ENCODE results near the gene GGA2.
"Not testable (repeated sequence)": the region's sequence is repeated elsewhere in the genome, so short reads cannot be mapped to it uniquely, and the experiment has no call there.

The GGA2 gene, protein sequence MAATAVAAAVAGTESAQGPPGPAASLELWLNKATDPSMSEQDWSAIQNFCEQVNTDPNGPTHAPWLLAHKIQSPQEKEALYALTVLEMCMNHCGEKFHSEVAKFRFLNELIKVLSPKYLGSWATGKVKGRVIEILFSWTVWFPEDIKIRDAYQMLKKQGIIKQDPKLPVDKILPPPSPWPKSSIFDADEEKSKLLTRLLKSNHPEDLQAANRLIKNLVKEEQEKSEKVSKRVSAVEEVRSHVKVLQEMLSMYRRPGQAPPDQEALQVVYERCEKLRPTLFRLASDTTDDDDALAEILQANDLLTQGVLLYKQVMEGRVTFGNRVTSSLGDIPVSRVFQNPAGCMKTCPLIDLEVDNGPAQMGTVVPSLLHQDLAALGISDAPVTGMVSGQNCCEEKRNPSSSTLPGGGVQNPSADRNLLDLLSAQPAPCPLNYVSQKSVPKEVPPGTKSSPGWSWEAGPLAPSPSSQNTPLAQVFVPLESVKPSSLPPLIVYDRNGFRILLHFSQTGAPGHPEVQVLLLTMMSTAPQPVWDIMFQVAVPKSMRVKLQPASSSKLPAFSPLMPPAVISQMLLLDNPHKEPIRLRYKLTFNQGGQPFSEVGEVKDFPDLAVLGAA

DNA sequence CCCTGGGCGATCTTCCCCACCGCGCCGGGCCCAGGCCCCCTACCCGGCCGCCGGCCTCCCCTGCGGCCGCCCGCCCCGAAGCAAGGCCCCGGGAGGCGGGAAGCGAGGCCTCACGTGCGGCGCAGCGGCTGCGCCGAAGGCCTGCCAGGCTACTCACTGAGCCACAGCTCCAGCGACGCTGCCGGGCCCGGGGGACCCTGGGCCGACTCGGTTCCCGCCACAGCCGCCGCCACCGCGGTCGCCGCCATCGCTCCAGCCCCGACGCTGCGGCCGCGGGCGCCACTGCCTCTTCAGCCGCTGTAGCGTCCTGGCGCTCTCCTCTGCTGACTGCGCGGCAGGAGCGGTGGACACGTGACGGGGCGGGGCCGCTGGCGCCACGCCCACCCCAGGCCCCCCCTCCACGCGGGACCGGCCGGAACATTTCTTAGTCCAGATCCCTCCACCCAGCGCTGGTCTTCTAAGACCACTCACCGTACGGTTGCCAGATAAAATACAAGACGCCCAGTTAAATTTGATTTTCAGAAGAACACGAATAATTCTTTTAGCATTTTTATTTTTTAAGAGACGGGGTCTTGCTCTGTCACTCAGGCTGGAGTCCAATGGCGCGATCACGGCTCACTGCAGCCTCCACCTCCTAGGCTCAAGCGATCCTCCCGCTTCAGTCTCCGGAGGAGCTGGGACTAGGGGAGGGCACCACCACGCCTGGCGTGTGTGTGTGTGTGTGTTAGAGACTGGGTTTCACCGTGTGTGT is at the start of gene GGA2:
GGA2 (minus strand) TSS at position 331 of the 751 bp plus-strand sequence; CDS start at position 248, 83 bp downstream.
- peak; percentile 80 for DNase-seq

DNA sequence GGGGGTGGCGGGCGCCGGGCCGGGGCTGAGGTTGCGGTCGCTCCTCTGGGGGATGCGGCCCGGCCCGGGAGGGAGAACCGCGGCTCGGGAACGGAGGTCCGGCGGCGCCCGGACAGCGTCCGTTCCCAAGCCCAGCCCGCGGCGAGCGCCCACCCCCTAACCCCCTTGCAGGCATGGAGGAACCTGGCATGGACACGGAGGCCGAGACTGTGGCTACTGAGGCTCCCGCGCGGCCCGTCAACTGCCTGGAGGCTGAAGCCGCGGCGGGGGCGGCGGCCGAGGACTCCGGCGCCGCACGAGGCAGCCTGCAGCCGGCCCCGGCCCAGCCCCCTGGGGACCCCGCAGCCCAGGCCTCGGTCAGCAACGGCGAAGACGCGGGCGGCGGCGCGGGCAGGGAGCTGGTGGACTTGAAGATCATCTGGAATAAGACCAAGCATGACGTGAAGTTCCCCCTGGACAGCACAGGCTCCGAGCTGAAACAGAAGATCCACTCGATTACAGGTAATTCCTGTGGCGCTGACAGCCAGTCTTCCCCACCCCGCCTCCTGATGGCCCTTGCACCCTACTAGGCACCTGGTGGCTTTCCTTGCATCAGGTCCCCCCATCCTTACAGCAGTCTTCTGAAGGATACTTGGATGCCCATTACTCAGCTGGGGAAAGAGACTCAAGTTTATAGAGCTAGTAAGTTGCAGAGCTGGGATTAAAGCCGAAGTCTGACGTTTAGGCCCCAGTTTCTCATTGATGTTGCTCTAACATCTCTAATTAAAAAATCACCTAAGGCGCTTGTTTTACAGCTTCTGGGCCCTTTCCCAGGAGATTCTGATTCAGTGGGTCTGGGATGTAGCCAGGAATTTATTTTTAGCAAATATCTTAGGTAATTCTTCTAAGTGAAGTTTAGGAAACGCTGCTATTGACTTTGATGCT is 47.7 kb upstream of the GGA2 start:
- DNase-seq = peak; percentile 22

DNA sequence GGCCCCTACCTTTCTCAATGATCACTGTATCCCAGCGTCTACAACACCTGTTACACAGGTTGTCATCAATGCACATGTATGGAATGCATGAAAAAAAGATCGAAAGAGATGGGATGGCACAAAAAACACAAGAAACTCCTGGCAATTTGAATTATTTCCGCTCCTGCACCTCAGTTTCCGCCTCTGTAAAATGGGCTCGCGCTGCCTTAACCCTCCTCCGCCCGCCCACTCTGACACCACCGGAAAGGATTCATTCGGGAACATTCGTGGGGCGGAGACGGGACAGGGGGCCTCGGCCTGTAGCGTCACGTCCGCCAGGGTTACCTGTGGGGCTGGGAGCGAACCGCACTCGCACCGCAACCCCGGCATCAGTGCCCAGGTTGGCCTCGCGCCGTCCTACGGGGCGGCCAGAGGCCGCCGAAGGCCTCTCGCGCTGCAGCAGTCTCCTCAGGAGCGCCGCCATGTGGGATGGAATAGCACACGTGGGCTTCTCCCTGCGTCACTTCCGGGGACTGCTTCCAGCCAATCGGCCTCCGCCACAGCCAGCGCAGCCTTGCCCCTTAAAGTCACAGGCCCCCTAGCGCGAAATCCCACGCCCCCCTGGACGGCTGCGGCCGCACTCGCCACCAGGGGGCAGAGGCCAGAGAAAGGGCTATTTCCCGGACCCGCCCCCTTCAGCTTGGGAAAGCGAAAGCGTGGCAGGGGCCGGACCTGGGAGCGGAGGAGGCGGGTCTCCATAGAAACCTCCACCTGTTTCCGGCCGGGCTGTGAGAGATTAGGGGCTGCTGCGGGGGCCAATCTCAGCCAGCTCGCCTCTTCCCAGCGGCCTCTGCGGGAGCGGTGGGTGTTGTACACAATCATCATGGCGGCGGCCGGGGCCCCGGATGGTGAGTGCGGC is 46.8 kb upstream of the GGA2 start, which contains the start of the genes EARS2 and UBFD1:
EARS2 (minus strand) TSS at position 470 of the 898 bp plus-strand sequence; CDS start at position 463, 7 bp downstream.
UBFD1 (plus strand) TSS at position 847 of the 898 bp plus-strand sequence; CDS start at position 863, 16 bp downstream.
- peak; percentile 98 for DNase-seq

DNA sequence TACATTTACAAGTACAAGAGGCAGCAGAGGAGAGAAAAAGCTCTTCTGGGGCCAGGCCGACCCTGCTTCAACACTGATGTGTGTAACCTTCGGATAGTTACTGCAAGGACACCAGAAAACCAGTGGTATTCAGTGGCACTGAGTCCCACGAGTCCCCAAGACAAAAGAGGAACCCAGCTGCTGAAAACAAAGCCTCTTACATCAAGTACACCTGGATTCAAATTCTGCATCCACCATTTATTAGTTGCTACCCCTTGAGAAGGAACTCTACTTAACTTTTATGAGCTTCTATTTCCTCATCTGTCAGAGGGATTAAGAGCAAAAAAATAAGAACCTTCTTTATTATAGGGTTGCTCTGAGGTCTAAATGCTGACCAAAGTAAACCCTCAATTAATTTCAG is 44.2 kb upstream of the GGA2 start:
- no peak for DNase-seq

DNA sequence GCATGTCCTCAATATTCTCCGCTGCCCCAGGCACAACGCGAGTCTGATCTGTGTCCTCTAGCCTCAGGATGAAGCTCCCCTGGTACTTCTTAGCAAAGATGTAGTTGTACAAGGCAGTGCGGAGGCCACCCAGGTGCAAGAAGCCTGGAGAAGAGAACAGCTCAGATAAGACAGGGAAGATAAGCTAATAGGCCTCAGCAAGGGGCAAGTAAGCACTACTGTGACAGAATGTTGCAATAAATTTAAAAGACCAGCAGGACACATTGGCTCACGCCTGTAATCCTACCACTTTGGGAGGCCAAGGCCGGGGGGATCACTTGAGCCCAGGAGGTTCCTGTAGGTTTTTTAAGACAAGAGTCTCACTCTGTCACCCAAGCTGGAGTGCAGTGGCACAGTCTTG is 41.9 kb upstream of the GGA2 start:
- DNase-seq = no peak

DNA sequence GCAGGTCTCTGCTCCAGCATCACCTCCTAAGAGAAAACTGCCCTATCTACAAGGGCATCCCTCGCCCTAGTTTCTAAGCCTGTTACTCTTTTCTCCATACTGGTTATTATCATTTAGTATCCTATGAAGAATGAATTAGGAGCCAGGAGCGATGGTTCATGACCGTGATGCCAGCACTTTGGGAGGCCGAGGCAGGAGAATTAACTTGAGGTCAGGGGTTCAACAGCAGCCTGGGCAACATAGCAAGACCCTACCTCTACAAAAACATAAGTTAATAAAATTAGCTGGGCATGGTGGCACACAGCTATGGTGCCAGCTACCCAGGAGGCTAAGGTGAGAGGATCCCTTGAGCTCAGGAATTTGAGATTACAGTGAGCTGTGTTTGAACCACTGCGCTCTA is 39.6 kb upstream of the GGA2 start:
- no peak for DNase-seq

DNA sequence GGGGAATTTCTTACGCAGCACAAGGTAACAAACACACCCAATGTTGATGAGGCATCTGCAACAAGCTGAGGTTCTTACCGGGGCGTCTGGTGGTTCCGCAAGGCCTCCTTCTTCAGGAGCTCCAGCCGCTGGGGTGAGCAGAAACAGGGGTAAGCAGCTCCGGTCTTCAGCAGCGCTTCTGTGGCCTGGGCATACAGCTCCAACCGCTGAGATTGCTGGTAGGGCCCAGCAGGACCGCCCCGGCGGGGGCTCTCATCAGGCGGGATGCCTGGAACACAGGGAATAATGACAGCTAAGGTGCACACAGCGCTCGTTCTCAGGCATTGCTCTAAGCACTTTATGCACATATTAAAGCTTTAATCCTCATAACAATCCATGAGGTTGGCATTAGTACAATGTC is 34.1 kb upstream of the GGA2 start:
- no peak for DNase-seq

DNA sequence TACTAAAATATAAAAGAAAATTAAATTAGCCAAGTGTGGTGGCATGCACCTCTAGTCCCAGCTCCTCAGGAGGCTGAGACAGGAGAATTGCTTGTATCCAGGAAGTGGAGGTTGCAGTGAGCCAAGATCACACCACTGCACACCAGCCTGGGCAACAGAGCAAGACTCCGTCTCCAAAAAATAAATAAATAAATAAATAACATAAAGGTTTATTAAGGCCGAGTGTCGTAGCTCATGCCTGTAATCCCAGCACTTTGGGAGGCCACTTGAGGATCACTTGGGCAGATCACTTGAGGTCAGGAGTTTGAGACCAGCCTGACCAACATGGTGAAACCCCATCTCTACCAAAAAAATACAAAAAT is 30.5 kb upstream of the GGA2 start:
- not testable (repeated sequence) for DNase-seq

DNA sequence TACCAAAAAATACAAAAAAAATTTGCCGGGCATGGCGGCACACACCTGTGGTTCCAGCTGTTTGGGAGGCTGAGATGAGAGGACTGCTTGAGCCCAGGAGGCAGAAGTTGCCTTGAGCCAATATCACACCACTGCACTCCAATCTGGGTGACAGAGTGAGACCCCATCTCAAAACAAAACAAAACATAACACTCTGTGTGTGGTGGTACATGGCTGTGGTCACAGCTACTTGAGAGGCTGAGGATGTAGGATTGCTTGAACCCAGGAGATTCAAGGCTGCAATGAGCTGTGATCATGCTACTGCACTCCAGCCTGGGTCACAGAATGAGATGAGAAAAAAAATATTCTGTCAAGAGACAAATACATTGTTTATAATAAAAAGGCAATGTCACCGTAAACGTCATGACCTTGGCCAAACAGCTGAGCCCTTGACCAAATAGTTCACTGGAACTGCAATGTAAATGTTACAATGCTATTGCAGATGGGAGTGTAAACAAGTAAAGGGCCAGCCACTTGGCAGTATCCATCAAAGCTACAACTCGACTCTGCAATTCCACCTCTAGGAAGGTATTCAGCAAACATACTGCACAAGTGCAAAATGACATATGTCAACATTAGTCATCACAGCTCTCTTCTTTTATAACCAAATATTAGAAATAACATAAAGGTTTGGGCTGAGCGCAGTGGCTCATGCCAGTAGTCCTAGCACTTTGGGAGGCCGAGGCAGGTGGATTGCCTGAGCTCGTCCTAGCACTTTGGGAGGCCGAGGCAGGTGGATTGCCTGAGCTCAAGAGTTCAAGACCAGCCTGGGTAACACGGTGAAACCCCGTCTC is 29.9 kb upstream of the GGA2 start:
- DNase-seq = no peak

DNA sequence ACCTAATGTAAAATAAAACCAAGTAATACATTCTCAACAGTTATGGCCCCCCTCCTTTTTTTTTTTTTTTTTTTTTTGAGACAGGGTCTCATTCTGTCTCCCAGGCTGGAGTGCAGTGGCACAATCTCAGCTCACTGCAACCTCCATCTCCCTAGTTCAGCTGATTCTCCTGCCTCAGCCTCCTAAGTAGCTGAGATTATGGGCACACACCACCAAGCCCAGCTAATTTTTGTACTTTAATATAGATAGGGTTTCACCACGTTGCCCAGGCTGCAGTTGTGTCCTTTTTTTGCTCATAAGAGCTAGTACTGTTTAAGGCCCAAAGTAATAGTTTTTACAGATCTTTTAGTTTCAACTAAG is 28.6 kb upstream of the GGA2 start:
- no peak for DNase-seq

DNA sequence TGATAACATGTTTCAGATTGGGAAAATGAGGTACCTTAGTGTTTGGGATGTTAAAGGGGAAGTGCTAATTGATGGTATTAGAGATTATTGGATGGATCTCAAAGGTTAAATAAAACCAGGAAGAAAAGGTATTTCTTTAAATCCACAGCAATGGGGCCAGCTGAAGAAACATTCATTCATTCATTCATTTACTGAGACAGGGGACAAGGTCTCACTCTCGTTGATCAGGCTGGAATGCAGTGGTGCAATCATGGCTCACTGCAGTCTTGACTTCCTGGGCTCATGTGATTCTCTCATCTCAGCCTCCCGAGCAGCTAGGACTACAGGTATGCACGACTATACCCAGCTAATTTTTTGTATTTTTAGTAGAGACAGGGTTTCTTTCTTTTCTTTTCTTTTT is 27.1 kb upstream of the GGA2 start:
- no peak for DNase-seq

DNA sequence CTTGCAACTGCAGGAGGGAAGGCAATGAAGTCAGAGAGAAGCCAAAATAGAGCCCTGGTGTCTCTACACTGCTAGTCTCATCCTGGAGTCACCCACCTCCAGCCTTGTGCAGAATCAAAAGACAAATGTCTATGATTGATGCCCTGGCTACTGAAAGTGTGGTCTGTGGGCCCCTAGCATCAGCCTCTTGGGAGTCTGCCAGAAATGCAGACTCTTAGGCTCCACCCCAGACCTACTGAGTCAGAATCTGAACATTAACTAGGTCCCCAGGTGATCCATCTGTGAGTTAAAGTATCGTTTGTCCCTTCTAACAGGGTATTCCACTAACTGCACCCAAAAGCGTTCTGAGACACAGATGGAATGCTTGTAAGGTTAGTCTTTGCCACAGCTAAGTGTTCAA is 25.6 kb upstream of the GGA2 start:
- no peak for DNase-seq

DNA sequence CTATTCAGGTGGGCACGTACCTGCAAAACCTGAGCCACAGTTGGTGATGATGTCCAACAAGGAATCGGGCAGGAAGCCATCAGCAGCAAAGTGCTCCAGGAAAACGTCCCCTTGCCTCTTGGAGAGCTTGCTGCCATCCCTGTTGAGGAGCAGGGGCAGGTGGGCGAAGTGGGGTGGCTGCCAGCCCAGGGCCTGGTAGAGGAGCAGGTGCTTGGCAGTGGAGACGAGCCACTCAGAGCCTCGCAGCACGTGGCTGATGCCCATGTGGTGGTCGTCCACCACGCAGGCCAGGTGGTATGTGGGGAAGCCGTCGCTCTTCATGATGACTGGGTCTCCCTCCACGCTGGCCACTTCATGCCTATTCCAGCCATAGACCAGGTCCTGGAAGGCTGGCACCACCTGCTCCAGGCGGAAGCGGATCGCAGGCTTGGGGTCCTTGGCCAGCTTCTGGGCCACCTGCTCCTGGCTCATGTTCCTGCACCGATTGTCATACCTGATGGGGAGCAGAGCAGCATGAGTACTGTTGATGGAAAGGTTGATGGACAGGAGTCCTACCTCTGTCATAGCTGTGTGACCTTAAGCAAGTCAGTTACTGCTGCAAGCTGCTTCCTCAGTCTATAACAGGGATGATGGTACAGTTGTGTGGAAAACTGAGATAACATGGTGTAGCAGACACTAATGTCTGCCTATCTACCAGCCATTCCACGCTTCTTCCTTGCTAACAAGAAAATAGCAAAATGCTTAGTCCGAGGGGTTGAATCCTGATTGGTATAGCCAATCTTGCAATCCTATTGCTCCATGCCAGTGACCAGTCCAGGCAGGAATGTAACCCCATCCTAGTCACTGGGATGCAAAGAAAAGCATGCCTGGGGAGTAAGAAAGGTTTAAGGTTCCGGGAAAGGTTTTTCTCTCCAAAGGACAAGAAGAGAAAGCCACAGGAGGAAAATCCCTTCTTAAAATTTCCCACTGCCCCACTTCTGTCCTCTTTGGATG is 24.9 kb upstream of the GGA2 start:
- no peak for DNase-seq

DNA sequence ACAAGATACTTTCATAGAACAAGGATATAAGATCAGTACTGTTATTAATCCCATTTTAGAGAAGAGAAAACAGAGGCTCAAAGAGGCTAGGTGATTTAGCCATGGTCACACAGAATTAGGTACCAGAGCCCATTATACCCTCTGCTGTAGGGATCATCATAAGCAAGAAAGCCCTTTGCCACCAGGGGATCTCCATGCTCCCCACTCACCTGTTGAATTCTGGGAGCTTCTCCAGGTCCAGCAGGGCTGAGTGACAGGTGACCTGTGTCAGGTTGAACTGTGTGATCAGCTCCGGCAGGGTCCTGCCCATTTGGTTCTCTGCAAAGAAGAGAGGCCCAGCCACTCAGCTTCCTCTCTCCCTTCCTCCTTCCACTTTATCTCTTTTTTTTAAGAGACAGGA is 22.2 kb upstream of the GGA2 start:
- no peak for DNase-seq

DNA sequence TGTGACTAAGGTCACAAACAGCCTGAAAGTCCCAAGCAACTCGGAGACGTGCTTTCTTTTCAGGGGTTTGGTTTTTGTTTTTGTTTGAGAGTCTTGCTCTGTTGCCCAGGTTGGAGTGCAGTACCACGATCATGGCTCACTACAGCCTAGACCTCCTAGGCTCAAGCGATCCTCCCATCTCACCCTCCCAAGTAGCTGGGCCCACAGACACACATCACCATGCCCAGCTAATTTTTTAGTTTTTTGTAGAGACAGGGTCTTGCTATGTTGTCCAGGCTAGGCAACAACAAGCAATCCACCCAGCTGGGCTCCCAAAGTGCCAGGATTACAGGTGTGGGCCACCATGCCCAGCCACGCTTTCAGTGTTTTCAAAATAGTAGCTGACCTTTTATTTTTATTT is 19.8 kb upstream of the GGA2 start:
- no peak for DNase-seq

DNA sequence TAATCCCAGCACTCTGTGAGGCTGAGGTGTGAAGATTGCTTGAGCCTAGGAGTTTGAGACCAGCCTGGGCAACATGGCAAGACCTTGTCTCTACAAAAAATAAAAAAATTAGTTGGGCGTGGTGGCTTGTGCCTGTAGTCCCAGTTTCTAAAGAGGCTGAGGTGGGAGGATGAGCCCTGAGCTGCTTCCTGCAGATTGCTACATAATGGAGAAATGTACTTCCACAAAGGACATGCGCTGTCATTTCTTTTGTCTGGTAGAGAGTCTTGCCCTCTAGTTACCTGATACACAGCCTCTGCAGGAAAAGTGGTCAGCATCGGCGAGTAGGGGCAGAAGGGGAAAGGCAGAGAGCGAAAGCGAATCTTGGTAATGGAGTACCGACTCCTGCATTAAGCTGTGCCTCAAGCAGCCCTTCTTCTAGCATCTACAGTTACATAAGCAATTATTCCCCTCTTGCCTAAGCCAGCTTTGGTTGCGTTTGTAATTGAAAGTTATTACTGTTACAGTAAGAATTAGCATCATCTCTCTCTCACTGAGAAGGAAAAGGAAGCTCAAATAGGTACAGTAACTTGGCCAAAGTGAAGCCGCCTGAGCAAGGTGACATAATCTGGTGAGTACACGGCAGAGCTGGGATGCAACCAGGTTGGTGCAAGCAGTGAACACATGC is 18.5 kb upstream of the GGA2 start:
- DNase-seq = no peak

DNA sequence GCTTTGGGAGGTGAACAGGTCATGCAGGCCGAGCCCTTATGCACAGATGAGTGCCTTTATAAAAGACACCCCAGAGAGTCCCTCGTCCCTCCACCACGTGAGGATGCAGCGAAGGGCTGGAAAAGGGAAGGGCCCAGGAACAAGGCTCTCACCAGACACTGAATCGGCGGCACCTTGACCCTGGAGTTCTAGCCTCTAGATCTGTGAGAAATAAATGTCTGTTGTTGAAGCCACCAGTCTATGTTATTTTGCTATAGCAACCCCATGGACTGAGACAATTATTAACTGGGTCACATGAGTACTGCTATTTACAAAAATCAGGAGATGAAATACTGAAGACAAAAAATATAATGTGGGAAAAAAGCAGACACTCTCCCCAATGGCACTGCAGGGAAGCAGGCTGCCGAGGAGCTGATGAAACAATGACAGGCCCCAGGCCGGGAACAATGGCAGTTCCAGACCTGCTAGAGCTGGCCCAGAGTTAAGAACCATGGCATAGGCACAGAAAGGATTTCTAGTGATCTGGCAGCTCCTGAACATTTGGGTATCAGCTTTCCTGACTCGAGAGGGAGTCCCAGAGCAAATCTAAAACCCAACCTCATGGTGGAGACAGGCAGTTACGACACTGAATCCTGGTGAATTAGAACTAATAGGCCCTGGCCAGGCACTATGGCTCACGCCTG is 17.8 kb upstream of the GGA2 start:
- DNase-seq = no peak

DNA sequence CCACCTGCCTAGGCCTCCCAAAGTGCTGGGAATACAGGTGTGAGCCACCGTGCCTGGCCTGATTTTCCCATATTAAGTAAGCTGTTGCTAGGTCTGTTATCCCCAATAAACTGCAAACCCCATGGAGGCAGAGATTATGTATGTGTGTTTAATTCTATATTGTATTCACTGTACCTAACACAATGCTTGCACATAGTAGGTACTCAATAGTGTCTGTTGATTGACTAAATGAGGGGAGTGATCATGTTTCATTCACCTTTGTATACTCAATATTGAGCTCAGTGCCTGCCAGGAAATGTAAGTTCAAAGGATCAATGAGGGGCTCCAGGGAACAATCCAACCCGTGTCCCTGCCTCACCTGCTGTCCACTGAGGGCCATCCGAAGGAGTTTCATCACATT is 14.6 kb upstream of the GGA2 start:
- no peak for DNase-seq
